IMR-90 (cell line): ENCODE measurements around the gene GABBR1. TPM values are rescaled to one million over a fixed set of nuclear protein-coding genes. Genes with fewer than 3 reads are reported as not detected.

Experiments
- ATAC-seq: fragments of 200-7000 bp; cut with Tn5 transposase; 2 replicates; pipeline ENCODE4 v1.9.1; 2020; ENCODE audit warnings: low read depth, mild to moderate bottlenecking, moderate library complexity
- BruUV-seq: library from RNA; stranded (reverse); fragments of 400-500 nt; replicated peaks from 2 replicates; lab custom pipeline; 2021; lab: Mats Ljungman, UMichigan
- CTCF ChIA-PET: fragments of 300-600 bp; formaldehyde crosslinking; extraction: SDS; loops from one replicate; lab custom pipeline; 2021; ENCODE audit warnings: antibody characterized with exemption; lab: Yijun Ruan, JAX
- POLR2A ChIA-PET: fragments of 300-600 bp; sonication (Branson Sonifier 250); formaldehyde crosslinking; loops from one replicate; lab custom pipeline; 2022; ENCODE audit warnings: antibody characterized with exemption; ENCODE audit not compliant: unreplicated experiment; lab: Charles Lee
- DNase-seq: peaks from one replicate; pipeline ENCODE4 v3.0.0; 2013
- H2AFZ ChIP-seq: replicated peaks from 2 replicates; pipeline ENCODE3; 2013; ENCODE audit warnings: low read length, mild to moderate bottlenecking; ENCODE audit not compliant: poor library complexity
- H2AK5ac ChIP-seq: 2 replicates; pipeline ENCODE4 v1.6.1; 2013; ENCODE audit warnings: low read depth, low read length, inconsistent platforms
- H2AK9ac ChIP-seq: replicated peaks from 2 replicates; pipeline ENCODE3; 2013; ENCODE audit warnings: mild to moderate bottlenecking, low read depth, low read length, moderate library complexity; ENCODE audit not compliant: poor library complexity
- H2BK120ac ChIP-seq: 2 replicates; pipeline ENCODE4 v1.6.1; 2013; ENCODE audit warnings: low read depth, low read length, inconsistent platforms
- H2BK15ac ChIP-seq: 3 replicates; pipeline ENCODE4 v1.6.1; 2013; ENCODE audit warnings: low read depth, low read length, inconsistent platforms
- H2BK20ac ChIP-seq: 2 replicates; pipeline ENCODE4 v1.6.1; 2013; ENCODE audit warnings: low read depth, mild to moderate bottlenecking, inconsistent platforms, low read length, moderate library complexity
- H2BK5ac ChIP-seq: 2 replicates; pipeline ENCODE4 v1.6.1; 2013; ENCODE audit warnings: mild to moderate bottlenecking, low read depth, low read length, inconsistent platforms; ENCODE audit not compliant: poor library complexity, severe bottlenecking
- H3K14ac ChIP-seq: replicated peaks from 2 replicates; pipeline ENCODE4 v1.6.1; 2013; ENCODE audit warnings: low read depth, low read length, inconsistent platforms
- H3K18ac ChIP-seq: 2 replicates; pipeline ENCODE4 v1.6.1; 2013; ENCODE audit warnings: low read depth, low read length, control low read depth
- H3K23ac ChIP-seq: 2 replicates; pipeline ENCODE4 v1.6.1; 2013; ENCODE audit warnings: low read depth, low read length, inconsistent platforms
- H3K27ac ChIP-seq: 2 replicates; pipeline ENCODE4 v1.5.1; 2013; ENCODE audit warnings: mild to moderate bottlenecking, control low read depth, low read length; ENCODE audit not compliant: insufficient read depth
- H3K27me3 ChIP-seq: 2 replicates; pipeline ENCODE4 v1.6.1; 2013; ENCODE audit warnings: low read length; ENCODE audit not compliant: control insufficient read depth, insufficient read depth
- H3K36me3 ChIP-seq: 2 replicates; pipeline ENCODE4 v1.6.1; 2013; ENCODE audit warnings: low read length, mixed read lengths; ENCODE audit not compliant: control insufficient read depth, insufficient read depth
- H3K4ac ChIP-seq: 2 replicates; pipeline ENCODE4 v1.6.1; 2013; ENCODE audit warnings: low read depth, low read length, inconsistent platforms
- H3K4me1 ChIP-seq: 2 replicates; pipeline ENCODE4 v1.6.1; 2013; ENCODE audit warnings: low read length, mixed read lengths; ENCODE audit not compliant: control insufficient read depth, insufficient read depth
- H3K4me2 ChIP-seq: 2 replicates; pipeline ENCODE4 v1.6.1; 2013; ENCODE audit warnings: low read depth, mild to moderate bottlenecking, control low read depth, low read length, moderate library complexity
- H3K4me3 ChIP-seq: 2 replicates; pipeline ENCODE4 v1.5.1; 2013; ENCODE audit warnings: low read depth, mild to moderate bottlenecking, control low read depth, low read length, moderate library complexity; ENCODE audit not compliant: insufficient read depth
- H3K56ac ChIP-seq: 2 replicates; pipeline ENCODE4 v1.6.1; 2013; ENCODE audit warnings: low read length, inconsistent platforms; ENCODE audit not compliant: insufficient read depth; ENCODE audit errors: extremely low read depth
- H3K79me1 ChIP-seq, 2 experiments: 2 replicates each; pipeline ENCODE4 v1.6.1; 2013; ENCODE audit warnings: low read length in 2 of 2, inconsistent platforms in 1 of 2, low read depth in 1 of 2
- H3K9ac ChIP-seq: 2 replicates; pipeline ENCODE4 v1.6.1; 2013; ENCODE audit warnings: low read depth, low read length, control low read depth
- H3K9me1 ChIP-seq: 2 replicates; pipeline ENCODE4 v1.6.1; 2013; ENCODE audit warnings: low read length, inconsistent platforms; ENCODE audit not compliant: insufficient read depth
- H3K9me3 ChIP-seq: 2 replicates; pipeline ENCODE4 v1.6.1; 2013; ENCODE audit warnings: low read length; ENCODE audit not compliant: control insufficient read depth, insufficient read depth
- H4K20me1 ChIP-seq: 2 replicates; pipeline ENCODE4 v1.6.1; 2013; ENCODE audit warnings: low read length, inconsistent platforms; ENCODE audit not compliant: insufficient read depth
- H4K5ac ChIP-seq: 2 replicates; pipeline ENCODE4 v1.6.1; 2013; ENCODE audit warnings: mild to moderate bottlenecking, low read depth, low read length, control low read depth
- H4K8ac ChIP-seq, 2 experiments: 2 replicates each; pipeline ENCODE4 v1.6.1; 2013; ENCODE audit warnings: low read depth in 2 of 2, low read length in 2 of 2, control low read depth in 1 of 2, inconsistent platforms in 1 of 2
- H4K91ac ChIP-seq: 2 replicates; pipeline ENCODE4 v1.6.1; 2013; ENCODE audit warnings: low read depth, low read length, inconsistent platforms; ENCODE audit not compliant: insufficient read depth
- CHD1 ChIP-seq: IDR thresholded peaks from 2 replicates; pipeline ENCODE4 v1.6.1; 2012; ENCODE audit warnings: low read depth, low read length, improper control_type of control experiment
- NFE2L2 ChIP-seq: fragments of 150-350 bp; IDR thresholded peaks from 2 replicates; pipeline ENCODE4 v1.6.1; 2016; ENCODE audit warnings: low read depth, mild to moderate bottlenecking, low read length
- WGBS, 2 experiments: methylation state at CpG; one replicate each; pipeline versions ENCODE4 v1.1.5 to v1.1.7; 2013; ENCODE audit warnings: missing lambda C conversion rate in 2 of 2; ENCODE audit not compliant: insufficient read length in 1 of 2; ENCODE audit errors: extremely low coverage in 2 of 2; 5-methylcytosine and 5-hydroxymethylcytosine counted together
- dilution Hi-C: fragments of 300-500 bp; cut with HindIII; formaldehyde crosslinking; loops from one replicate; pipeline ENCODE4 v1.14.3; 2018; ENCODE audit warnings: low sequenced_read_pairs; ENCODE audit not compliant: unreplicated experiment
- in situ Hi-C: fragments of 300-500 bp; cut with MboI; formaldehyde crosslinking; loops from 3 replicates; pipeline ENCODE4 v1.14.3; 2019; ENCODE audit warnings: low sequenced_read_pairs, inconsistent platforms, mixed read lengths
- intact Hi-C: fragments of 100-400 bp; cut with micrococcal nuclease; formaldehyde crosslinking; loops from 2 replicates; pipeline ENCODE4 v1.10.0; 2022
- polyA plus RNA-seq, 3 experiments: library from polyadenylated mRNA; depleted of rRNA; stranded (reverse); fragments of >200 nt; gene quantifications; 2 replicates each; pipeline ENCODE4 v1.2.3, GENCODE V29; 2012; ENCODE audit warnings: low replicate concordance in 1 of 3
- total RNA-seq: library from RNA; depleted of rRNA; stranded (reverse); fragments of >200 nt; gene quantifications from 2 replicates; pipeline ENCODE4 v1.2.3, GENCODE V29; 2012
- TF ChIP-seq, protein P1 (sequence below): fragments of 150-350 bp; IDR thresholded peaks from 2 replicates; pipeline ENCODE4 v1.6.1; 2017; ENCODE audit warnings: mild to moderate bottlenecking, antibody characterized with exemption, low read length, low read depth

Gene GABBR1
- total and polyA plus RNA-seq, 2 of the 4 experiments (the other 2 are of a cell fraction) = 5.9 to 31.5 TPM

DNA sequence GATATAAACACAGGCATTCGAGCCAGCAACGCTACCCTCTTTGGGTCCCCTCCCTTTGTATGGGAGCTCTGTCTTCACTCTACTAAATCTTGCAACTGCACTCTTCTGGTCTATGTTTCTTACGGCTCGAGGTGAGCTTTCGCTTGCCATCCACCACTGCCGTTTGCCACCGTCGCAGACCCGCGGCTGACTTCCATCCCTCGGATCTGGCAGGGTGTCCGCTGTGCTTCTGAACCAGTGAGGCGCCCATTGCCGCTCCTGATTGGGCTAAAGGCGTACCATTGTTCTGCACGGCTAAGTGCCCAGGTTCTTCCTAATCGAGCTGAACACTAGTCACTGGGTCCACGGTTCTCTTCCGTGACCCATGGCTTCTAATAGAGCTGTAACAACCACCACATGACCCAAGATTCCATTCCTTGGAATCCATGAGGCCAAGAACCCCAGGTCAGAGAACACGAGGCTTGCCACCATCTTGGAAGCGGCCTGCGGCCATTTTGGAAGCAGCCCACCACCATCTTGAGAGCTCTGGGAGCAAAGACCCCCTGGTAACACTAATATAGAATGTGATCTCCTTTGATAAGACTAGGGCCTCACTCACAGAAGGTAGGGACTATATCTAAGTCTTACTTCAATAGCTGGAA lies 74.4 kb downstream of the GABBR1 start:
- no peak overlapping the region for H3K4me3 ChIP-seq
- no peaks in the 10 kb centered on the region for H3K36me3 ChIP-seq
- H3K27ac ChIP-seq = no peak overlapping the region
- dilution Hi-C loops = no loop called here
- H3K79me1 ChIP-seq = no peaks in the 10 kb centered on the region
- H3K4me1 ChIP-seq = no peaks in the 10 kb centered on the region; the same call in 1 of the 2 replicates
- ATAC-seq (no peak), DNase-seq (no peak)
- H2BK20ac ChIP-seq = no peak overlapping the region
- no peak overlapping the region for H2AFZ ChIP-seq
- TF ChIP-seq, protein P1, sequence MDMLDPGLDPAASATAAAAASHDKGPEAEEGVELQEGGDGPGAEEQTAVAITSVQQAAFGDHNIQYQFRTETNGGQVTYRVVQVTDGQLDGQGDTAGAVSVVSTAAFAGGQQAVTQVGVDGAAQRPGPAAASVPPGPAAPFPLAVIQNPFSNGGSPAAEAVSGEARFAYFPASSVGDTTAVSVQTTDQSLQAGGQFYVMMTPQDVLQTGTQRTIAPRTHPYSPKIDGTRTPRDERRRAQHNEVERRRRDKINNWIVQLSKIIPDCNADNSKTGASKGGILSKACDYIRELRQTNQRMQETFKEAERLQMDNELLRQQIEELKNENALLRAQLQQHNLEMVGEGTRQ = no peak
- TF ChIP-seq CHD1 (no peak), NFE2L2 (no peak)
- no peak overlapping the region for H3K18ac ChIP-seq
- H3K4me2 ChIP-seq = no peak overlapping the region
- H4K20me1 ChIP-seq = no peaks in the 10 kb centered on the region
- no peak overlapping the region for H3K4ac ChIP-seq
- POLR2A ChIA-PET = no interaction called here
- intact Hi-C loops = no loop called here
- H3K56ac ChIP-seq = no peak overlapping the region
- no peak overlapping the region for H4K8ac ChIP-seq
- H2AK5ac ChIP-seq = no peak overlapping the region
- H2BK15ac ChIP-seq = no peak overlapping the region
- H3K9me1 ChIP-seq = no peaks in the 10 kb centered on the region
- H4K5ac ChIP-seq = no peak overlapping the region
- peaks cover 9% of the 10 kb centered on the region; the same call in 1 of the 2 replicates for H3K27me3 ChIP-seq
- no peak overlapping the region for H4K91ac ChIP-seq
- no peak overlapping the region for H2BK5ac ChIP-seq
- H3K14ac ChIP-seq = no peak overlapping the region
- no peak overlapping the region for H3K23ac ChIP-seq
- no peak overlapping the region for H2AK9ac ChIP-seq
- H3K9me3 ChIP-seq = no peaks in the 10 kb centered on the region
- no peak overlapping the region for H2BK120ac ChIP-seq
- no TSS peak for BruUV-seq
- WGBS, 2 experiments = 79% methylated on average over 13 of the region's 22 CpGs; no CpG with 5 or more reads in 1 of the 2 experiments
- no peak overlapping the region for H3K9ac ChIP-seq
- CTCF ChIA-PET = no interaction called here
- in situ Hi-C loops = no loop called here
